Tibial nerve (tissue), 4 donors: ENCODE data around the gene ALDH8A1. TPM values are rescaled to one million over a fixed set of nuclear protein-coding genes. Genes with fewer than 3 reads are reported as not detected.

ENCODE experiments used
- DNase-seq, 2 donors: peaks; one replicate each; pipeline ENCODE4 v3.0.0-alpha.2; 2019; ENCODE audit warnings: low spot score in 2 of 2
- H3K27ac ChIP-seq, 4 donors: fragments of 200-600 bp; sonication (generic) in 3 of 4; one replicate each; pipeline ENCODE4 v1.5.1; 2017 to 2019; ENCODE audit warnings: mild to moderate bottlenecking in 1 of 4
- H3K27me3 ChIP-seq, 2 donors: fragments of 200-600 bp; sonication (generic) in 1 of 2; one replicate each; pipeline versions ENCODE4 v1.5.1 to v1.6.0; 2017 to 2019
- H3K36me3 ChIP-seq, 3 donors: fragments of 200-600 bp; sonication (generic); one replicate each; pipeline ENCODE4 v1.5.1; 2018 to 2019
- H3K4me1 ChIP-seq, 4 donors: fragments of 200-600 bp; sonication (generic) in 3 of 4; one replicate each; pipeline ENCODE4 v1.5.1; 2017 to 2019
- H3K4me3 ChIP-seq, 4 donors: fragments of 200-600 bp; sonication (generic) in 3 of 4; one replicate each; pipeline ENCODE4 v1.5.1; 2017 to 2019; ENCODE audit warnings: mild to moderate bottlenecking in 1 of 4, moderate library complexity in 1 of 4
- H3K9me3 ChIP-seq, 4 donors: fragments of 200-600 bp; sonication (generic) in 3 of 4; one replicate each; pipeline ENCODE4 v1.5.1; 2017 to 2019
- EP300 ChIP-seq, 2 donors: sonication (generic); formaldehyde crosslinking; IDR thresholded peaks; one replicate each; pipeline ENCODE4 v1.6.1; 2017; ENCODE audit warnings: antibody characterized with exemption in 2 of 2, mild to moderate bottlenecking in 1 of 2
- POLR2A ChIP-seq, 2 donors: fragments of 450-650 bp; IDR thresholded peaks; one replicate each; pipeline ENCODE4 v1.6.1; 2017; ENCODE audit warnings: antibody characterized with exemption in 2 of 2, mild to moderate bottlenecking in 2 of 2, moderate library complexity in 2 of 2
- WGBS, 2 donors: methylation state at CpG; one replicate each; pipeline ENCODE4 v1.1.5; 2018; 5-methylcytosine and 5-hydroxymethylcytosine counted together
- total RNA-seq, 4 donors: library from RNA; depleted of rRNA; stranded (reverse); fragments of >200 nt; gene quantifications; one replicate each; pipeline ENCODE4 v1.1.0, GENCODE V29; 2016
- TF ChIP-seq, protein P1 (sequence below), 5 experiments: fragments of 200-600 bp in 3 of 5; fragments of 450-650 bp in 2 of 5; sonication (generic) in 3 of 5; IDR thresholded peaks; one replicate each; pipeline ENCODE4 v1.5.1; 2016 to 2019; ENCODE audit warnings: antibody characterized with exemption in 5 of 5, mild to moderate bottlenecking in 3 of 5, moderate library complexity in 2 of 5

The ALDH8A1 gene
- total RNA-seq, 4 donors from 2014 or later, result 0.90 to 4.2 (median 2.3) TPM

- H3K4me3 ChIP-seq, result no peak overlapping the region
- H3K9me3 ChIP-seq, result no peaks in the 10 kb centered on the region
- H3K36me3 ChIP-seq, result no peaks in the 10 kb centered on the region
- no peak overlapping the region for H3K27ac ChIP-seq
- WGBS, 2 donors, result 75 to 81% methylated on average over 9 of the region's 9 CpGs
- H3K27me3 ChIP-seq, result no peaks in the 10 kb centered on the region
- TF ChIP-seq, protein P1, sequence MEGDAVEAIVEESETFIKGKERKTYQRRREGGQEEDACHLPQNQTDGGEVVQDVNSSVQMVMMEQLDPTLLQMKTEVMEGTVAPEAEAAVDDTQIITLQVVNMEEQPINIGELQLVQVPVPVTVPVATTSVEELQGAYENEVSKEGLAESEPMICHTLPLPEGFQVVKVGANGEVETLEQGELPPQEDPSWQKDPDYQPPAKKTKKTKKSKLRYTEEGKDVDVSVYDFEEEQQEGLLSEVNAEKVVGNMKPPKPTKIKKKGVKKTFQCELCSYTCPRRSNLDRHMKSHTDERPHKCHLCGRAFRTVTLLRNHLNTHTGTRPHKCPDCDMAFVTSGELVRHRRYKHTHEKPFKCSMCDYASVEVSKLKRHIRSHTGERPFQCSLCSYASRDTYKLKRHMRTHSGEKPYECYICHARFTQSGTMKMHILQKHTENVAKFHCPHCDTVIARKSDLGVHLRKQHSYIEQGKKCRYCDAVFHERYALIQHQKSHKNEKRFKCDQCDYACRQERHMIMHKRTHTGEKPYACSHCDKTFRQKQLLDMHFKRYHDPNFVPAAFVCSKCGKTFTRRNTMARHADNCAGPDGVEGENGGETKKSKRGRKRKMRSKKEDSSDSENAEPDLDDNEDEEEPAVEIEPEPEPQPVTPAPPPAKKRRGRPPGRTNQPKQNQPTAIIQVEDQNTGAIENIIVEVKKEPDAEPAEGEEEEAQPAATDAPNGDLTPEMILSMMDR (IDR thresholded peaks at IDR 0.05), result no peak
- TF ChIP-seq EP300 (IDR thresholded peaks at IDR 0.05) (no peak), POLR2A (IDR thresholded peaks at IDR 0.05) (no peak)
- no peak for DNase-seq
- no peaks in the 10 kb centered on the region for H3K4me1 ChIP-seq
Observed at GRCh38 chr6:134870677-134871498, 79.0 kb downstream of the ALDH8A1 start.

- 59 to 74% methylated on average over 3 of the region's 3 CpGs for WGBS, 2 donors
- no peak overlapping the region for H3K27ac ChIP-seq
- no peak overlapping the region for H3K4me3 ChIP-seq
- H3K27me3 ChIP-seq, result no peaks in the 10 kb centered on the region
- no peaks in the 10 kb centered on the region for H3K9me3 ChIP-seq
- DNase-seq, result no peak
- no peaks in the 10 kb centered on the region for H3K4me1 ChIP-seq
- TF ChIP-seq POLR2A (IDR thresholded peaks at IDR 0.05) (no peak), EP300 (IDR thresholded peaks at IDR 0.05) (no peak)
- H3K36me3 ChIP-seq, result no peaks in the 10 kb centered on the region
Observed at GRCh38 chr6:134868812-134869211, 81.1 kb downstream of the ALDH8A1 start.

Other genes starting within 250 kb of the ALDH8A1 start
- gene HBS1L, start 104.7 kb upstream of the ALDH8A1 start, total RNA-seq, result 10 to 100 TPM; 31.2 to 54.2 (median 46.0) TPM
- 1 to 10 TPM in 1 of 4 donors, under 1 TPM in 3; 0.63 to 1.2 (median 0.83) TPM for gene MYB, start 231.2 kb upstream of the ALDH8A1 start, total RNA-seq